ENCODE results near the gene EIF4H. TPM values are rescaled to one million over a fixed set of nuclear protein-coding genes. Genes with fewer than 3 reads are reported as not detected.
A peak's percentile ranks its signal among the peaks of the same experiment; 100 is the strongest.

The EIF4H gene
- total and polyA plus RNA-seq, 2 experiments from 2014 or later, result 183 to 309 TPM

- Mint-ChIP-seq H3K4me1 (peaks cover 4% of the 10 kb centered on the region; the same call in 2 of the 3 replicates), H3K27ac (no peak overlapping the region), H3K27me3 (ENCODE audit: insufficient read depth, low read depth, poor library complexity) (peaks cover 16% of the 10 kb centered on the region), H3K4me3 (no peak overlapping the region), H3K9me3 (no peaks in the 10 kb centered on the region), H3K36me3 (ENCODE audit: low read depth) (no peaks in the 10 kb centered on the region; the same call in 2 of the 3 replicates)
- DNase-seq (ENCODE audit: low spot score), result peak; percentile 82
- Histone ChIP-seq H3K79me2 (replicated peaks; ENCODE audit: insufficient read depth) (no peaks in the 10 kb centered on the region), H3K4me1 (ENCODE audit: insufficient read depth) (no peaks in the 10 kb centered on the region), H3K27me3 (ENCODE audit: insufficient read depth) (no peaks in the 10 kb centered on the region), H2AFZ (no peak overlapping the region), H3K4me3 (no peak overlapping the region), H4K20me1 (replicated peaks; ENCODE audit: insufficient read depth) (no peaks in the 10 kb centered on the region; the same call in 1 of the 2 replicates), H3K4me2 (no peak overlapping the region), H3K27ac (ENCODE audit: low read depth) (no peak overlapping the region), H3K36me3 (ENCODE audit: insufficient read depth) (no peaks in the 10 kb centered on the region), H3F3A (replicated peaks; ENCODE audit: low read depth) (peaks cover 23% of the 10 kb centered on the region), H3K9me2 (ENCODE audit: insufficient read depth) (no peaks in the 10 kb centered on the region)
- ATAC-seq, result peak; percentile 16
- TF ChIP-seq CTCF (conservative IDR thresholded peaks at IDR 0.05; ENCODE audit: low read depth in 2 of 2) (peak; percentile 69 to 76), ZNF331 (CRISPR knock-in tag; IDR thresholded peaks at IDR 0.05; ENCODE audit: low read depth) (no peak), REST (IDR thresholded peaks at IDR 0.05; ENCODE audit: unreplicated experiment) (no peak)
These were observed 28.8 kb downstream of the EIF4H start for GRCh38 chr7:74202841-74203556.

DNA sequence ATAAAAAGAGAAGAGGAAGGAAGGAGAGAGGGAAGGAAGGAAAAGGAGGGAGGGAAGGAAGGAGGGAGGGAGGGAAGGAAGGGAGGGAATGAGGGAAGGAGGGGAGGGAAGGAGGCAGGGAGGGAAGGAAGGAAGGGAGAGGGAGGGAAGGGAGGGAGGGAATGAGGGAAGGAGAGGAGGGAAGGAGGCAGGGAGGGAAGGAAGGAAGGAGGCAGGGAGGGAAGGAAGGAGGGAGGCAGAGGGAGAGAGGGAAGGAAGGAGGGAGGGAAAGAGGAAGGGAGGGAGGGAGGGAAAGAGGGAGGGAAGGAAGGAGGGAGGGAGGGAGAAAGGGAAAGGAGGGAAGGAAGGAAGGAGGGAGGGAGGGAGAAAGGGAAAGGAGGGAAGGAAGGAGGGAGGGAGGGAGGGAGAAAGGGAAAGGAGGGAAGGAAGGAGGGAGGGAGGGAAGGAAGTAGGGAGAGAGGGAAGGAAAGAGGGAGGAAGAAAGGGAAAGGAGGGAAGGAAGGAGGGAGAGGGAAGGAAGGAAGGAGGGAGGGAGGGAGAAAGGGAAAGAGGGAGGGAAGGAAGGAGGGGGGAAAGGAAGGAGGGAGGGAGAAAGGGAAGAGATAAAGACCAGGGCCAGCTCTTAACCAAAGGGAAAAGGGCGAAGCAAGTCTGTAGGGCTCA, 29.9 kb downstream of the EIF4H start:
- Mint-ChIP-seq H3K9me3 (no peaks in the 10 kb centered on the region), H3K36me3 (ENCODE audit: low read depth) (no peaks in the 10 kb centered on the region), H3K4me1 (peaks cover 4% of the 10 kb centered on the region; the same call in 2 of the 3 replicates), H3K27ac (no peak overlapping the region), H3K4me3 (no peak overlapping the region), H3K27me3 (ENCODE audit: insufficient read depth, low read depth, poor library complexity) (peaks cover 18% of the 10 kb centered on the region)
- Histone ChIP-seq H3K27ac (ENCODE audit: low read depth) (no peak overlapping the region), H3K27me3 (ENCODE audit: insufficient read depth) (no peaks in the 10 kb centered on the region), H4K20me1 (replicated peaks; ENCODE audit: insufficient read depth) (no peaks in the 10 kb centered on the region; the same call in 1 of the 2 replicates), H2AFZ (no peak overlapping the region), H3K4me2 (no peak overlapping the region), H3F3A (replicated peaks; ENCODE audit: low read depth) (peaks cover 13% of the 10 kb centered on the region), H3K4me3 (no peak overlapping the region), H3K9me2 (ENCODE audit: insufficient read depth) (no peaks in the 10 kb centered on the region), H3K79me2 (replicated peaks; ENCODE audit: insufficient read depth) (no peaks in the 10 kb centered on the region), H3K36me3 (ENCODE audit: insufficient read depth) (no peaks in the 10 kb centered on the region), H3K4me1 (ENCODE audit: insufficient read depth) (no peaks in the 10 kb centered on the region)
- ATAC-seq, result no peak
- DNase-seq (ENCODE audit: low spot score), result no peak
- TF ChIP-seq CREB1 (CRISPR knock-in tag; IDR thresholded peaks at IDR 0.05; ENCODE audit: low read depth) (no peak), JUNB (IDR thresholded peaks at IDR 0.05; ENCODE audit: unreplicated experiment) (no peak), NANOG (IDR thresholded peaks at IDR 0.05; ENCODE audit: borderline replicate concordance) (no peak), ZNF114 (CRISPR knock-in tag; IDR thresholded peaks at IDR 0.05) (no peak), ZNF331 (CRISPR knock-in tag; IDR thresholded peaks at IDR 0.05; ENCODE audit: low read depth) (no peak)
- TF ChIP-seq, protein P1, sequence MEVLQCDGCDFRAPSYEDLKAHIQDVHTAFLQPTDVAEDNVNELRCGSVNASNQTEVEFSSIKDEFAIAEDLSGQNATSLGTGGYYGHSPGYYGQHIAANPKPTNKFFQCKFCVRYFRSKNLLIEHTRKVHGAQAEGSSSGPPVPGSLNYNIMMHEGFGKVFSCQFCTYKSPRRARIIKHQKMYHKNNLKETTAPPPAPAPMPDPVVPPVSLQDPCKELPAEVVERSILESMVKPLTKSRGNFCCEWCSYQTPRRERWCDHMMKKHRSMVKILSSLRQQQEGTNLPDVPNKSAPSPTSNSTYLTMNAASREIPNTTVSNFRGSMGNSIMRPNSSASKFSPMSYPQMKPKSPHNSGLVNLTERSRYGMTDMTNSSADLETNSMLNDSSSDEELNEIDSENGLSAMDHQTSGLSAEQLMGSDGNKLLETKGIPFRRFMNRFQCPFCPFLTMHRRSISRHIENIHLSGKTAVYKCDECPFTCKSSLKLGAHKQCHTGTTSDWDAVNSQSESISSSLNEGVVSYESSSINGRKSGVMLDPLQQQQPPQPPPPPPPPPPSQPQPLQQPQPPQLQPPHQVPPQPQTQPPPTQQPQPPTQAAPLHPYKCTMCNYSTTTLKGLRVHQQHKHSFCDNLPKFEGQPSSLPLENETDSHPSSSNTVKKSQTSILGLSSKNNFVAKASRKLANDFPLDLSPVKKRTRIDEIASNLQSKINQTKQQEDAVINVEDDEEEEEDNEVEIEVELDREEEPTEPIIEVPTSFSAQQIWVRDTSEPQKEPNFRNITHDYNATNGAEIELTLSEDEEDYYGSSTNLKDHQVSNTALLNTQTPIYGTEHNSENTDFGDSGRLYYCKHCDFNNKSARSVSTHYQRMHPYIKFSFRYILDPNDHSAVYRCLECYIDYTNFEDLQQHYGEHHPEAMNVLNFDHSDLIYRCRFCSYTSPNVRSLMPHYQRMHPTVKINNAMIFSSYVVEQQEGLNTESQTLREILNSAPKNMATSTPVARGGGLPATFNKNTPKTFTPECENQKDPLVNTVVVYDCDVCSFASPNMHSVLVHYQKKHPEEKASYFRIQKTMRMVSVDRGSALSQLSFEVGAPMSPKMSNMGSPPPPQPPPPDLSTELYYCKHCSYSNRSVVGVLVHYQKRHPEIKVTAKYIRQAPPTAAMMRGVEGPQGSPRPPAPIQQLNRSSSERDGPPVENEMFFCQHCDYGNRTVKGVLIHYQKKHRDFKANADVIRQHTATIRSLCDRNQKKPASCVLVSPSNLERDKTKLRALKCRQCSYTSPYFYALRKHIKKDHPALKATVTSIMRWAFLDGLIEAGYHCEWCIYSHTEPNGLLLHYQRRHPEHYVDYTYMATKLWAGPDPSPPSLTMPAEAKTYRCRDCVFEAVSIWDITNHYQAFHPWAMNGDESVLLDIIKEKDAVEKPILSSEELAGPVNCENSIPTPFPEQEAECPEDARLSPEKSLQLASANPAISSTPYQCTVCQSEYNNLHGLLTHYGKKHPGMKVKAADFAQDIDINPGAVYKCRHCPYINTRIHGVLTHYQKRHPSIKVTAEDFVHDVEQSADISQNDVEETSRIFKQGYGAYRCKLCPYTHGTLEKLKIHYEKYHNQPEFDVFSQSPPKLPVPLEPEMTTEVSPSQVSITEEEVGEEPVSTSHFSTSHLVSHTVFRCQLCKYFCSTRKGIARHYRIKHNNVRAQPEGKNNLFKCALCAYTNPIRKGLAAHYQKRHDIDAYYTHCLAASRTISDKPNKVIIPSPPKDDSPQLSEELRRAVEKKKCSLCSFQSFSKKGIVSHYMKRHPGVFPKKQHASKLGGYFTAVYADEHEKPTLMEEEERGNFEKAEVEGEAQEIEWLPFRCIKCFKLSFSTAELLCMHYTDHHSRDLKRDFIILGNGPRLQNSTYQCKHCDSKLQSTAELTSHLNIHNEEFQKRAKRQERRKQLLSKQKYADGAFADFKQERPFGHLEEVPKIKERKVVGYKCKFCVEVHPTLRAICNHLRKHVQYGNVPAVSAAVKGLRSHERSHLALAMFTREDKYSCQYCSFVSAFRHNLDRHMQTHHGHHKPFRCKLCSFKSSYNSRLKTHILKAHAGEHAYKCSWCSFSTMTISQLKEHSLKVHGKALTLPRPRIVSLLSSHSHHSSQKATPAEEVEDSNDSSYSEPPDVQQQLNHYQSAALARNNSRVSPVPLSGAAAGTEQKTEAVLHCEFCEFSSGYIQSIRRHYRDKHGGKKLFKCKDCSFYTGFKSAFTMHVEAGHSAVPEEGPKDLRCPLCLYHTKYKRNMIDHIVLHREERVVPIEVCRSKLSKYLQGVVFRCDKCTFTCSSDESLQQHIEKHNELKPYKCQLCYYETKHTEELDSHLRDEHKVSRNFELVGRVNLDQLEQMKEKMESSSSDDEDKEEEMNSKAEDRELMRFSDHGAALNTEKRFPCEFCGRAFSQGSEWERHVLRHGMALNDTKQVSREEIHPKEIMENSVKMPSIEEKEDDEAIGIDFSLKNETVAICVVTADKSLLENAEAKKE (CRISPR knock-in tag; IDR thresholded peaks at IDR 0.05), result no peak

Measured in GM23338 (cell line).